ENCODE results near the gene NCOA7. TPM values are rescaled to one million over a fixed set of nuclear protein-coding genes. Genes with fewer than 3 reads are reported as not detected.

Gene NCOA7
- total RNA-seq, 4 donors from 2014 or later, result 11.1 to 28.4 (median 22.1) TPM

DNA sequence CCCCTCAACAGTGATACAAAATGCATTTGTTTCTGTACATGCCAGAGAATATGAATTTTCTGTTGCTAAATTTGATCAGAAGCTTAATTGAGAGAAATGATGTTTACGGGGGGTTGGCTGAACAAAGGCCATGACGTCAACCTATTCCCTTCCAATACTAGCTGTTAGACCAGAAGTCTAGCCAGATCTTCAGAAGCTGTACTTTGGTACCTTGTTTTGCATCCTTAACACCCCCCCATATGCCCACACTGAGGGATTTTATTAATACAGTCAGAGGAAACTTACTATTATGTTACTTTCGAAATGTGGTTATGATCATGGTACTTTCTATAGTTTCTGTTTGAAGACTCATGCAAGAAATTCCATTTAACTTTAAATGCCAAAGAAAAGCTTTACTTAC is 3.1 kb downstream of the NCOA7 start:
- Histone ChIP-seq H3K27ac (peak overlapping the region; percentile 72), H3K4me3 (peak overlapping the region; percentile 95), H3K9me3 (no peaks in the 10 kb centered on the region), H3K27me3 (no peaks in the 10 kb centered on the region), H3K36me3 (no peaks in the 10 kb centered on the region), H3K4me1 (peaks cover 61% of the 10 kb centered on the region)
- DNase-seq (ENCODE audit: low spot score in 2 of 2), result no peak
- TF ChIP-seq EP300 (IDR thresholded peaks at IDR 0.05), result no peak
- TF ChIP-seq POLR2AphosphoS5 (IDR thresholded peaks at IDR 0.05), result no peak
- no peak for TF ChIP-seq POLR2A (IDR thresholded peaks at IDR 0.05)
- TF ChIP-seq, protein P1, sequence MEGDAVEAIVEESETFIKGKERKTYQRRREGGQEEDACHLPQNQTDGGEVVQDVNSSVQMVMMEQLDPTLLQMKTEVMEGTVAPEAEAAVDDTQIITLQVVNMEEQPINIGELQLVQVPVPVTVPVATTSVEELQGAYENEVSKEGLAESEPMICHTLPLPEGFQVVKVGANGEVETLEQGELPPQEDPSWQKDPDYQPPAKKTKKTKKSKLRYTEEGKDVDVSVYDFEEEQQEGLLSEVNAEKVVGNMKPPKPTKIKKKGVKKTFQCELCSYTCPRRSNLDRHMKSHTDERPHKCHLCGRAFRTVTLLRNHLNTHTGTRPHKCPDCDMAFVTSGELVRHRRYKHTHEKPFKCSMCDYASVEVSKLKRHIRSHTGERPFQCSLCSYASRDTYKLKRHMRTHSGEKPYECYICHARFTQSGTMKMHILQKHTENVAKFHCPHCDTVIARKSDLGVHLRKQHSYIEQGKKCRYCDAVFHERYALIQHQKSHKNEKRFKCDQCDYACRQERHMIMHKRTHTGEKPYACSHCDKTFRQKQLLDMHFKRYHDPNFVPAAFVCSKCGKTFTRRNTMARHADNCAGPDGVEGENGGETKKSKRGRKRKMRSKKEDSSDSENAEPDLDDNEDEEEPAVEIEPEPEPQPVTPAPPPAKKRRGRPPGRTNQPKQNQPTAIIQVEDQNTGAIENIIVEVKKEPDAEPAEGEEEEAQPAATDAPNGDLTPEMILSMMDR (IDR thresholded peaks at IDR 0.05), result no peak
- 62% methylated on average over 3 of the region's 3 CpGs for WGBS

DNA sequence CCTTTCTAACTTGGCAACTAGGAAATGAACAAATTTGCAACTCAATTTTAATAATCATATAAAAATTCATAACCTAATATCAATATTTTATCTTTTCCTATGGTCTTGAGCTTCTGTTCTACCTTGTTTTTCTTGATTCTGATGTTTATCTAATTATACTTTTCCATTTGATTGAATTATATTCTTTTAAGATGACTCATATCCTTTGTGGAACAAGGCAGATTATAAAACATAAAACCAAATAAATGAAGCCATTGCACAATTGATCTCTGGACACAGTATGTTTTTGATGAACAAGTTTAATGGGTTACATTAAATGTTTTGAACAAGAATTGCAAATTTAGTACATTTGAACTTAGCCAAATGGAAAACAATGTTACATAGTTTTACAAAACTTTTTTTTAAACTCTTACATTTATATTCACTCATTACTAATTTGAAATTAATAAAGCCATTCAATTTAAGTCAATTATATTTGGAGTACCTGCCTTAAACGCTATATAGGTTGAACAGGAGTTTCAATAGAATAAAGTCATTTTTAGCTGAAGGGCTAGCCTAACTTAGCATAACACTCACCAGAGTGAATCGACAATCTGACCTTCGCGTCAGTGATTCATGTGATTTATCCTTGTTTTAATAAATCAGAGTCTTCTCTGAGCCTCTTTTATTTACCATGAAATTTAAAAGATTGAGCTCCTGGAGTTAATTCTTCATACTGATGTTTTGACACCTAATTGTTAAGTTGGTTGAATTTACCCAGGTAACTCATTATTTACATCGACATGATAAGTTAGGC is 3.8 kb downstream of the NCOA7 start:
- Histone ChIP-seq H3K4me3 (peak overlapping the region; percentile 95), H3K4me1 (peaks cover 54% of the 10 kb centered on the region), H3K9me3 (no peaks in the 10 kb centered on the region), H3K27me3 (no peaks in the 10 kb centered on the region), H3K36me3 (no peaks in the 10 kb centered on the region), H3K27ac (peak overlapping the region; percentile 72)
- WGBS, result 88% methylated on average over 5 of the region's 5 CpGs
- TF ChIP-seq POLR2A (IDR thresholded peaks at IDR 0.05) (no peak), POLR2AphosphoS5 (IDR thresholded peaks at IDR 0.05) (no peak), EP300 (IDR thresholded peaks at IDR 0.05) (no peak)
- TF ChIP-seq, protein P1 (IDR thresholded peaks at IDR 0.05), result no peak
- DNase-seq (ENCODE audit: low spot score in 2 of 2), result no peak

DNA sequence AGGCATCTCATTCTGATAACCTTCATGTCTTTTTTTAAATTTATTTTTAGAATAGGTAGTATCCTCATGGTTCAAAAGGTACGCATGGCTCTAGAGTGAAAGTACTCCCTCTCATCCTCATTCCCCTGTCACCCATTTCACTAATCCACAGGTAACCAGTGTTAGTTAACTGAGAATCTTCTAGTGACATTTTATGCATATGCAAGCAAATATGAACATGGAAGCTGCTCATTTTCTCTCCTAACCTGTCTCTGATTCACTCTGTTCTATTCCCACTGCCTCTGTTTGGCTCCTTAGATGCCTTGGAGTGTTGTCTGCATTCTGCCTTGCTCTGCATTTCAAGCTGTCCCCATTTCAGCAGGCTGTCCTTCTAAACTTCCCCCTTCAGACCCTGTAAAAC is 4.5 kb downstream of the NCOA7 start:
- DNase-seq (ENCODE audit: low spot score in 2 of 2), result no peak
- TF ChIP-seq POLR2AphosphoS5 (IDR thresholded peaks at IDR 0.05) (no peak), EP300 (IDR thresholded peaks at IDR 0.05) (no peak), POLR2A (IDR thresholded peaks at IDR 0.05) (no peak)
- TF ChIP-seq, protein P1 (IDR thresholded peaks at IDR 0.05), result no peak
- peak overlapping the region; percentile 8 for H3K27ac ChIP-seq
- no peaks in the 10 kb centered on the region for H3K27me3 ChIP-seq
- H3K9me3 ChIP-seq, result no peaks in the 10 kb centered on the region
- WGBS, result 100% methylated on average over 1 of the region's 1 CpG
- H3K4me3 ChIP-seq, result no peak overlapping the region
- peaks cover 47% of the 10 kb centered on the region for H3K4me1 ChIP-seq
- no peaks in the 10 kb centered on the region for H3K36me3 ChIP-seq

DNA sequence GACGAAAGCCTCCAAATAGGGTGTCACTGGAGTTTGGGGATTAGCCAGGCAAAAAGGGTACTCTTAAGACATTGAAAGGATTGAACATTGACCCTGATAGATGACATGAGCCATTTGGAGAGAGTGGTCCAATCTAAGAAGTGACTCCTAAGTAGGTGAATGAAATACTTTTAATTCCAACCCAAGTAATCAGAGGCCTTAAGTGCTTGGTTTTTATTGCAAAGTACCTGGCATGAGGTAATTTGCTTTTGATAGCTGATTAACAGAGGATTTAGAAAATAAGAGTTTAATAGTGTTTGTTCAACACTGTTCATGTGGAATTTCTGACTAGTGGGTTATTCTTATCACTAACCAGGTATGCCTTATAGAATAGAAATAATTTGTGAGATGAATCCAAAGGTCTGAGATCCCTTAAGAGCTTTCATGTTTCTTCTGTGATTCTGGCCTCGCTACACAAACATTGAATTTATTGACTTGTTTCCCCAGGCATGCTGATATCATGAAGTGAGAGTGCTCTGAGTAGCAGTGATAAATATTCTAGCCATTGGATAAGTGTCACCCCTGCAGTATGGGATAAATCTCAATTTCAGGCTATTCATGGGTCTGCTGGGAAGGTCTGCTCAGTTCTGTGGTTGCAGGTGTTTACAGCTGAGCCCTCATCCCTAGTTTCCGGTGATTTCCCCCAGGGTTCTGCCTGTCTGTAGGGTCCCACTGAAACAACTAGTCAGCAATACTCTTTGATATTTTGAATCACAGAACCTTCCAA is 6.5 kb downstream of the NCOA7 start:
- DNase-seq (ENCODE audit: low spot score in 2 of 2), result no peak
- TF ChIP-seq EP300 (IDR thresholded peaks at IDR 0.05) (no peak), POLR2A (IDR thresholded peaks at IDR 0.05) (no peak), POLR2AphosphoS5 (IDR thresholded peaks at IDR 0.05) (no peak)
- TF ChIP-seq, protein P1 (IDR thresholded peaks at IDR 0.05), result no peak
- Histone ChIP-seq H3K27ac (no peak overlapping the region), H3K4me1 (peaks cover 35% of the 10 kb centered on the region), H3K9me3 (no peaks in the 10 kb centered on the region), H3K4me3 (no peak overlapping the region), H3K27me3 (no peaks in the 10 kb centered on the region), H3K36me3 (no peaks in the 10 kb centered on the region)
- WGBS, result 97% methylated on average over 3 of the region's 3 CpGs

DNA sequence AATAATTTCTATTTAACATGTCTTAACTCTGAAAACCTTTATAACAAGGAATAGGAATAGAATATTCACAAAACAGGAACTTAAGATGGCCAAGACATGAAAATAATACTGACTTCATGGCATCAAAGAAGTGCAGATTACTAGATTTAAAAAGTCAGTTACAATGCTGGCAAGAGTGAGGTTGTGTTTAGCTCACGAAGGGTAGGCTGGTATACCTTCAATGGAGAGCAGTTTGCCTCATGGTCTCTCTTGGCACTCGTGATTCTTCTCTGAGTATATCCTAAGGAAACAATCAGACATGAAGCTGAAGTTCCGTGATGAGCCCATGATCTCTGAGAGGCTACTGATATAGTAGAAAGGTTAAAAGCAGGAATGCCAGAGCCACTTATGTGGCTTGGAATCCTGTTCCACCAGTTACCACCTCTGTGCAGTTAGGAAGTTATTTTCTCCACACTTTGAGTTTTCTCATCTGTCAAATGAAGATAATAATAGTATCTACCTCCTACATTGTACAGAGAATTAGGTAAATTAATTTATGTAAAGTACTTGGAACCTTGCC is 7.2 kb downstream of the NCOA7 start:
- TF ChIP-seq EP300 (IDR thresholded peaks at IDR 0.05) (no peak), POLR2AphosphoS5 (IDR thresholded peaks at IDR 0.05) (no peak), POLR2A (IDR thresholded peaks at IDR 0.05) (no peak)
- TF ChIP-seq, protein P1 (IDR thresholded peaks at IDR 0.05), result no peak
- WGBS, result 88% methylated on average over 3 of the region's 3 CpGs
- Histone ChIP-seq H3K4me1 (peaks cover 31% of the 10 kb centered on the region), H3K36me3 (no peaks in the 10 kb centered on the region), H3K9me3 (no peaks in the 10 kb centered on the region), H3K27ac (no peak overlapping the region), H3K27me3 (no peaks in the 10 kb centered on the region), H3K4me3 (no peak overlapping the region)
- no peak for DNase-seq (ENCODE audit: low spot score in 2 of 2)

Measured in suprapubic skin (tissue), 4 donors.